ENCODE data around the gene DIDO1.

Gene DIDO1

GRCh38 chr20:62887152-62887859 lies 39.0 kb downstream of the DIDO1 start:
- Histone ChIP-seq H2AFZ (ENCODE audit: low read depth, low read length) (no peak overlapping the region), H2BK120ac (ENCODE audit: low read depth, low read length) (no peak overlapping the region), H2BK15ac (ENCODE audit: low read depth, poor library complexity, severe bottlenecking) (no peak overlapping the region), H3K36me3 (ENCODE audit: control insufficient read depth in 1 of 2, insufficient read depth in 2 of 2, low read depth in 1 of 2, low read length in 2 of 2) (peaks cover 60 to 73% of the 10 kb centered on the region in 2 experiments), H2AK5ac (ENCODE audit: low read length, severe bottlenecking) (peak overlapping the region; percentile 3), H3K27me3 (ENCODE audit: control insufficient read depth in 1 of 2, insufficient read depth in 1 of 2, low read length in 2 of 2) (no peaks in the 10 kb centered on the region), H3K27ac (ENCODE audit: low read length, poor library complexity, severe bottlenecking) (peak overlapping the region; percentile 79), H4K8ac (ENCODE audit: low read length) (peak overlapping the region; percentile 74), H3K23ac (ENCODE audit: low read length in 2 of 2) (no peak overlapping the region), H3K4me1 (ENCODE audit: control insufficient read depth, insufficient read depth, low read depth, low read length) (peaks cover 31% of the 10 kb centered on the region), H3K79me1 (replicated peaks; ENCODE audit: low read length, poor library complexity, severe bottlenecking) (peaks cover 21% of the 10 kb centered on the region), H3K9ac (ENCODE audit: low read length) (no peak overlapping the region), H3K4me2 (ENCODE audit: low read length, poor library complexity, severe bottlenecking) (no peak overlapping the region), H2BK12ac (ENCODE audit: low read length in 2 of 2) (peak overlapping the region in 1 of 2 experiments; percentile 55), H3K18ac (ENCODE audit: low read depth in 1 of 2, low read length in 2 of 2) (peak overlapping the region in 1 of 2 experiments; percentile 63), H3K4me3 (ENCODE audit: insufficient read depth in 1 of 2, low read depth in 1 of 2, low read length in 2 of 2) (no peak overlapping the region), H2BK5ac (ENCODE audit: low read depth, low read length, poor library complexity, severe bottlenecking) (no peak overlapping the region), H4K91ac (ENCODE audit: low read length) (no peak overlapping the region), H3K9me3 (ENCODE audit: control insufficient read depth, low read length) (no peaks in the 10 kb centered on the region), H3K14ac (ENCODE audit: low read length in 2 of 2) (no peak overlapping the region), H3K4ac (ENCODE audit: low read depth in 1 of 2, low read length in 2 of 2) (no peak overlapping the region)
- DNase-seq = peak; percentile 96
- WGBS = 37% methylated on average over 11 of the region's 13 CpGs

GRCh38 chr20:62886709-62887058 lies 39.6 kb downstream of the DIDO1 start:
- Histone ChIP-seq H3K27me3 (ENCODE audit: control insufficient read depth in 1 of 2, insufficient read depth in 1 of 2, low read length in 2 of 2) (no peaks in the 10 kb centered on the region), H2BK5ac (ENCODE audit: low read depth, low read length, poor library complexity, severe bottlenecking) (no peak overlapping the region), H3K4me3 (ENCODE audit: insufficient read depth in 1 of 2, low read depth in 1 of 2, low read length in 2 of 2) (no peak overlapping the region), H2AFZ (ENCODE audit: low read depth, low read length) (no peak overlapping the region), H3K4me2 (ENCODE audit: low read length, poor library complexity, severe bottlenecking) (no peak overlapping the region), H4K8ac (ENCODE audit: low read length) (peak overlapping the region; percentile 5), H2BK120ac (ENCODE audit: low read depth, low read length) (no peak overlapping the region), H3K18ac (ENCODE audit: low read depth in 1 of 2, low read length in 2 of 2) (no peak overlapping the region), H2BK12ac (ENCODE audit: low read length in 2 of 2) (no peak overlapping the region), H3K14ac (ENCODE audit: low read length in 2 of 2) (no peak overlapping the region), H4K91ac (ENCODE audit: low read length) (no peak overlapping the region), H3K9me3 (ENCODE audit: control insufficient read depth, low read length) (no peaks in the 10 kb centered on the region), H3K9ac (ENCODE audit: low read length) (no peak overlapping the region), H3K23ac (ENCODE audit: low read length in 2 of 2) (no peak overlapping the region), H2BK15ac (ENCODE audit: low read depth, poor library complexity, severe bottlenecking) (no peak overlapping the region), H3K79me1 (replicated peaks; ENCODE audit: low read length, poor library complexity, severe bottlenecking) (peaks cover 21% of the 10 kb centered on the region), H2AK5ac (ENCODE audit: low read length, severe bottlenecking) (peak overlapping the region; percentile 3), H3K4ac (ENCODE audit: low read depth in 1 of 2, low read length in 2 of 2) (no peak overlapping the region), H3K4me1 (ENCODE audit: control insufficient read depth, insufficient read depth, low read depth, low read length) (peaks cover 31% of the 10 kb centered on the region), H3K27ac (ENCODE audit: low read length, poor library complexity, severe bottlenecking) (peak overlapping the region; percentile 25), H3K36me3 (ENCODE audit: control insufficient read depth in 1 of 2, insufficient read depth in 2 of 2, low read depth in 1 of 2, low read length in 2 of 2) (peaks cover 64 to 70% of the 10 kb centered on the region in 2 experiments)
- WGBS = 94% methylated on average over 7 of the region's 7 CpGs
- DNase-seq = no peak

- Histone ChIP-seq H3K23ac (ENCODE audit: low read length in 2 of 2) (no peak overlapping the region), H4K8ac (ENCODE audit: low read length) (no peak overlapping the region), H3K4ac (ENCODE audit: low read depth in 1 of 2, low read length in 2 of 2) (no peak overlapping the region), H3K4me3 (ENCODE audit: insufficient read depth in 1 of 2, low read depth in 1 of 2, low read length in 2 of 2) (no peak overlapping the region), H3K9ac (ENCODE audit: low read length) (no peak overlapping the region), H2BK120ac (ENCODE audit: low read depth, low read length) (no peak overlapping the region), H3K18ac (ENCODE audit: low read depth in 1 of 2, low read length in 2 of 2) (no peak overlapping the region), H3K36me3 (ENCODE audit: control insufficient read depth in 1 of 2, insufficient read depth in 2 of 2, low read depth in 1 of 2, low read length in 2 of 2) (peaks cover 66 to 70% of the 10 kb centered on the region in 2 experiments), H4K91ac (ENCODE audit: low read length) (peak overlapping the region; percentile 53), H2AFZ (ENCODE audit: low read depth, low read length) (no peak overlapping the region), H3K27me3 (ENCODE audit: control insufficient read depth in 1 of 2, insufficient read depth in 1 of 2, low read length in 2 of 2) (no peaks in the 10 kb centered on the region), H2BK12ac (ENCODE audit: low read length in 2 of 2) (no peak overlapping the region), H2AK5ac (ENCODE audit: low read length, severe bottlenecking) (no peak overlapping the region), H3K79me1 (replicated peaks; ENCODE audit: low read length, poor library complexity, severe bottlenecking) (peaks cover 21% of the 10 kb centered on the region), H3K9me3 (ENCODE audit: control insufficient read depth, low read length) (no peaks in the 10 kb centered on the region), H3K14ac (ENCODE audit: low read length in 2 of 2) (no peak overlapping the region), H3K4me1 (ENCODE audit: control insufficient read depth, insufficient read depth, low read depth, low read length) (peaks cover 31% of the 10 kb centered on the region), H3K4me2 (ENCODE audit: low read length, poor library complexity, severe bottlenecking) (no peak overlapping the region), H2BK15ac (ENCODE audit: low read depth, poor library complexity, severe bottlenecking) (no peak overlapping the region), H3K27ac (ENCODE audit: low read length, poor library complexity, severe bottlenecking) (no peak overlapping the region), H2BK5ac (ENCODE audit: low read depth, low read length, poor library complexity, severe bottlenecking) (no peak overlapping the region)
- 94% methylated on average over 23 of the region's 23 CpGs for WGBS
- DNase-seq = no peak
These were observed 40.2 kb downstream of the DIDO1 start for GRCh38 chr20:62885896-62886708.
